Osteocyte (in vitro differentiated cells): ENCODE data around the gene ZNF827. TPM values are rescaled to one million over a fixed set of nuclear protein-coding genes. Genes with fewer than 3 reads are reported as not detected.
A peak's percentile ranks its signal among the peaks of the same experiment; 100 is the strongest.

Experiments used
- DNase-seq: peaks from one replicate; pipeline ENCODE4 v3.0.0; 2021; ENCODE audit warnings: mixed read lengths; ENCODE audit not compliant: unreplicated experiment; ENCODE audit errors: extremely low spot score
- H3K27ac Mint-ChIP-seq: one replicate; pipeline ENCODE4 v1.8.0; 2021; ENCODE audit warnings: mild to moderate bottlenecking, mixed read lengths; ENCODE audit not compliant: unreplicated experiment
- H3K27me3 Mint-ChIP-seq: one replicate; pipeline ENCODE4 v1.8.0; 2021; ENCODE audit warnings: mixed read lengths; ENCODE audit not compliant: unreplicated experiment
- H3K36me3 Mint-ChIP-seq: one replicate; pipeline ENCODE4 v1.8.0; 2021; ENCODE audit warnings: mixed read lengths; ENCODE audit not compliant: unreplicated experiment
- H3K4me1 Mint-ChIP-seq: one replicate; pipeline ENCODE4 v1.8.0; 2021; ENCODE audit warnings: mixed read lengths; ENCODE audit not compliant: unreplicated experiment
- H3K4me3 Mint-ChIP-seq: one replicate; pipeline ENCODE4 v1.8.0; 2021; ENCODE audit warnings: mild to moderate bottlenecking, moderate library complexity, mixed read lengths; ENCODE audit not compliant: unreplicated experiment
- H3K9me3 Mint-ChIP-seq: one replicate; pipeline ENCODE4 v1.8.0; 2021; ENCODE audit warnings: mixed read lengths; ENCODE audit not compliant: unreplicated experiment
- CTCF ChIP-seq: fragments of 200-600 bp; sonication (generic); IDR thresholded peaks from 2 replicates; pipeline ENCODE4 v1.5.0; 2021; ENCODE audit warnings: antibody characterized with exemption, mild to moderate bottlenecking, moderate library complexity
- total RNA-seq: library from RNA; stranded (reverse); gene quantifications from 2 replicates; pipeline ENCODE4 v1.2.1, GENCODE V29; 2021

The ZNF827 gene
- total RNA-seq, 1 donor from 2014 or later: 22.5 TPM

- Mint-ChIP-seq H3K27ac (no peak overlapping the region), H3K27me3 (no peaks in the 10 kb centered on the region), H3K36me3 (peaks cover 13% of the 10 kb centered on the region), H3K4me1 (peaks cover 28% of the 10 kb centered on the region), H3K4me3 (no peak overlapping the region), H3K9me3 (no peaks in the 10 kb centered on the region)
- no peak for TF ChIP-seq CTCF
- no peak for DNase-seq
These were observed 46.7 kb downstream of the ZNF827 start for GRCh38 chr4:145891958-145892357.

- H3K27ac Mint-ChIP-seq: no peak overlapping the region
- no peak for DNase-seq
- no peaks in the 10 kb centered on the region for H3K9me3 Mint-ChIP-seq
- no peak for TF ChIP-seq CTCF
- H3K27me3 Mint-ChIP-seq: no peaks in the 10 kb centered on the region
- H3K4me3 Mint-ChIP-seq: no peak overlapping the region
- peaks cover 13% of the 10 kb centered on the region for H3K36me3 Mint-ChIP-seq
- peaks cover 32% of the 10 kb centered on the region for H3K4me1 Mint-ChIP-seq
These were observed 47.9 kb downstream of the ZNF827 start for GRCh38 chr4:145890689-145891088.

GRCh38 chr4:145888393-145888792 lies 50.2 kb downstream of the ZNF827 start:
- no peak overlapping the region for H3K27ac Mint-ChIP-seq
- H3K9me3 Mint-ChIP-seq: no peaks in the 10 kb centered on the region
- peaks cover 26% of the 10 kb centered on the region for H3K4me1 Mint-ChIP-seq
- peaks cover 26% of the 10 kb centered on the region for H3K36me3 Mint-ChIP-seq
- peak; percentile 12 for TF ChIP-seq CTCF
- H3K4me3 Mint-ChIP-seq: no peak overlapping the region
- no peak for DNase-seq
- no peaks in the 10 kb centered on the region for H3K27me3 Mint-ChIP-seq

DNA sequence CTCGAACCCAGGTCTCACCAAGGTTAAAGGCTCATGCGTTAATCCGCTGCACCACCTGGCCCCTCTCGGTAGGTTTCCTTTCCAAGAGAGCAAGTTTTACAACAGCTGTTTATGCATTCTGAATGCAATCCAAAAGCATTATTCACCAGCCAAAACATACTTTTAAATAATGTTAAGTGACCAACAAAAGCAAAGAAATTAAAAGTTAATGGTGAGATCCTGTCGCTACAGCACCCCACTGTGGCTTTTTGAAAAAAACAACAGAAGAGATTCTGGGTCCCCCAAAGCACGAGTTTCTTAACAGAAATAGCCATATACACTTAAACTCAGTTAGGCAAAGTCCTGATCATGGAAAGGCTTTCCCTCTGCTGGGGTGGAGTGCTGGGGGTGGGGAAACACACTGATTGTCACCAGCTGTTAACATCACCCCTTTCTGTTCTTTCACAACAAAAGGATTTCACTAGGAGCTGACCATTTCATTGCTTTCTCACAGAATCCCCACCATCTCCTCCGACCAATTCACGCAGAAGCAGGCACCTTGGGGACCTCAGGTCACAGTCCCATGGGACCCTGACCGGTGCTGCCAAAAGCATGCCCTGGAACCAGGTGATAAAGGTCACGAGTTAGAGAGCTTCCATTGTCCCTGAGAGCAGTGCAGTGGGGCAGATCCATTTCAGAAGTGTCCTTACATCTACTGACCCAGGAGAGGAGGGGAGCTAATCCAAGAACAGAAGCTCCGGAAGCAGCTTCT lies 51.2 kb downstream of the ZNF827 start:
- Mint-ChIP-seq H3K27me3 (no peaks in the 10 kb centered on the region), H3K36me3 (peaks cover 28% of the 10 kb centered on the region), H3K4me3 (no peak overlapping the region), H3K27ac (peak overlapping the region; percentile 25), H3K9me3 (no peaks in the 10 kb centered on the region), H3K4me1 (peaks cover 18% of the 10 kb centered on the region)
- TF ChIP-seq CTCF: peak; percentile 12
- DNase-seq: no peak

DNA sequence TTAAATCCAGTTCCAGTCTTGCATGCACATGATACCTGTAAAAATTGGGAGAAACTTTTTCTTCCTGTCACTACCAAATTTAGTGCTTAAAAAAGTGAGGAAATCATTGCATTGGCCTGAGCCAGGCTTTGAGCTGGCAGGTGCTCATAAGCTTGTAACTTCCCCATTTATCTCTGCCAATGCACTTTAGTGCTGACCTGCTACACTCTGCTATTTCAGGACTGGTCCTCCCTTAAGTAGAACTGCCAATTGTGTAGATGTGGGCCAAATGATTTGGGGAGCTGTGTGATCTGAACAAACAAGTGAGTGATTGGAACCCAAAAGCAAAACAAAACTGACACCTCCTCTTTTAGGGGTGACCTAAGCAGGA lies 51.8 kb downstream of the ZNF827 start:
- H3K36me3 Mint-ChIP-seq: peaks cover 26% of the 10 kb centered on the region
- no peaks in the 10 kb centered on the region for H3K9me3 Mint-ChIP-seq
- peak overlapping the region; percentile 10 for H3K27ac Mint-ChIP-seq
- no peaks in the 10 kb centered on the region for H3K27me3 Mint-ChIP-seq
- no peak overlapping the region for H3K4me3 Mint-ChIP-seq
- H3K4me1 Mint-ChIP-seq: peaks cover 17% of the 10 kb centered on the region
- no peak for TF ChIP-seq CTCF
- DNase-seq: no peak
